ENCODE results near the gene MED1. TPM values are rescaled to one million over a fixed set of nuclear protein-coding genes. Genes with fewer than 3 reads are reported as not detected.
"Not testable (repeated sequence)": the region's sequence is repeated elsewhere in the genome, so short reads cannot be mapped to it uniquely, and the experiment has no call there.

Gene MED1
- 36.7 and 39.9 TPM in 2 replicates for total RNA-seq

- no peak for TF ChIP-seq CTCF (IDR thresholded peaks at IDR 0.05; ENCODE audit: insufficient read depth, low read length, poor library complexity, severe bottlenecking)
- peak within 1 kb of the TSS; percentile 95 for H3K4me3 ChIP-seq (ENCODE audit: low read depth, low read length)
- H3K27me3 ChIP-seq (ENCODE audit: control insufficient read depth, insufficient read depth, low read length) = no peaks in the 10 kb centered on the region
- H3K36me3 ChIP-seq (ENCODE audit: control insufficient read depth, insufficient read depth, low read length) = no peaks in the 10 kb centered on the region
- DNase-seq (ENCODE audit: low read depth) = peak; percentile 92
Observed at GRCh38 chr17:39450847-39451581, at the start of gene MED1. Gene MED1, minus strand, starts transcription at chr17:39451263. Its CDS starts 201 bp downstream, at chr17:39451062.

GRCh38 chr17:39496921-39497320 lies 45.9 kb upstream of the MED1 start:
- not testable (repeated sequence) for H3K4me3 ChIP-seq (ENCODE audit: low read depth, low read length); DNase-seq (ENCODE audit: low read depth); H3K36me3 ChIP-seq (ENCODE audit: control insufficient read depth, insufficient read depth, low read length)

GRCh38 chr17:39487946-39488345 lies 36.9 kb upstream of the MED1 start:
- no peaks in the 10 kb centered on the region for H3K27me3 ChIP-seq (ENCODE audit: control insufficient read depth, insufficient read depth, low read length)
- no peak overlapping the region for H3K4me3 ChIP-seq (ENCODE audit: low read depth, low read length)
- no peak for TF ChIP-seq CTCF (IDR thresholded peaks at IDR 0.05; ENCODE audit: insufficient read depth, low read length, poor library complexity, severe bottlenecking)
- no peak for DNase-seq (ENCODE audit: low read depth)
- no peaks in the 10 kb centered on the region for H3K36me3 ChIP-seq (ENCODE audit: control insufficient read depth, insufficient read depth, low read length)

More at GRCh38 chr17:39496921-39497320, 45.9 kb upstream of the MED1 start:
- not testable (repeated sequence) for H3K27me3 ChIP-seq (ENCODE audit: control insufficient read depth, insufficient read depth, low read length)

- H3K36me3 ChIP-seq (ENCODE audit: control insufficient read depth, insufficient read depth, low read length); H3K27me3 ChIP-seq (ENCODE audit: control insufficient read depth, insufficient read depth, low read length); DNase-seq (ENCODE audit: low read depth); H3K4me3 ChIP-seq (ENCODE audit: low read depth, low read length): not testable (repeated sequence)
Observed at GRCh38 chr17:39487490-39487889, 36.4 kb upstream of the MED1 start.

GRCh38 chr17:39486242-39486641 lies 35.2 kb upstream of the MED1 start:
- H3K27me3 ChIP-seq (ENCODE audit: control insufficient read depth, insufficient read depth, low read length) = no peaks in the 10 kb centered on the region
- no peak for DNase-seq (ENCODE audit: low read depth)
- no peak overlapping the region for H3K4me3 ChIP-seq (ENCODE audit: low read depth, low read length)
- H3K36me3 ChIP-seq (ENCODE audit: control insufficient read depth, insufficient read depth, low read length) = no peaks in the 10 kb centered on the region
- TF ChIP-seq CTCF (IDR thresholded peaks at IDR 0.05; ENCODE audit: insufficient read depth, low read length, poor library complexity, severe bottlenecking) = no peak

GRCh38 chr17:39485555-39485954 lies 34.5 kb upstream of the MED1 start:
- DNase-seq (ENCODE audit: low read depth) = peak; percentile 92
- TF ChIP-seq CTCF (IDR thresholded peaks at IDR 0.05; ENCODE audit: insufficient read depth, low read length, poor library complexity, severe bottlenecking) = no peak
- no peaks in the 10 kb centered on the region for H3K36me3 ChIP-seq (ENCODE audit: control insufficient read depth, insufficient read depth, low read length)
- H3K4me3 ChIP-seq (ENCODE audit: low read depth, low read length) = no peak overlapping the region
- H3K27me3 ChIP-seq (ENCODE audit: control insufficient read depth, insufficient read depth, low read length) = no peaks in the 10 kb centered on the region

- Histone ChIP-seq H3K27me3 (ENCODE audit: control insufficient read depth, insufficient read depth, low read length) (no peaks in the 10 kb centered on the region), H3K36me3 (ENCODE audit: control insufficient read depth, insufficient read depth, low read length) (no peaks in the 10 kb centered on the region), H3K4me3 (ENCODE audit: low read depth, low read length) (no peak overlapping the region)
- DNase-seq (ENCODE audit: low read depth) = no peak
- TF ChIP-seq CTCF (IDR thresholded peaks at IDR 0.05; ENCODE audit: insufficient read depth, low read length, poor library complexity, severe bottlenecking) = no peak
Observed at GRCh38 chr17:39484178-39484577, 33.1 kb upstream of the MED1 start.
